ENCODE results near the gene FDX1.

Gene FDX1

GRCh38 chr11:110431051-110431672 is 1.4 kb downstream of the FDX1 start:
- DNase-seq: no peak
- no peak for ATAC-seq

GRCh38 chr11:110431674-110432073 is 1.9 kb downstream of the FDX1 start:
- ATAC-seq (no peak), DNase-seq (no peak)

- no peak for ATAC-seq
- no peak for DNase-seq
These were observed 3.1 kb downstream of the FDX1 start for GRCh38 chr11:110432713-110433392.

- no peak for DNase-seq
- ATAC-seq: no peak
These were observed 3.9 kb downstream of the FDX1 start for GRCh38 chr11:110433393-110434333.

GRCh38 chr11:110434952-110435779 is 5.4 kb downstream of the FDX1 start:
- DNase-seq: no peak
- no peak for ATAC-seq

GRCh38 chr11:110435780-110436717 is 6.3 kb downstream of the FDX1 start:
- DNase-seq (no peak), ATAC-seq (peak; percentile 33)

GRCh38 chr11:110438017-110438416 is 8.3 kb downstream of the FDX1 start:
- no peak for ATAC-seq

GRCh38 chr11:110445437-110445836 is 15.7 kb downstream of the FDX1 start:
- DNase-seq (no peak), ATAC-seq (no peak)

More at GRCh38 chr11:110438017-110438416, 8.3 kb downstream of the FDX1 start:
- DNase-seq: no peak

- DNase-seq (no peak), ATAC-seq (no peak)
These were observed 16.3 kb downstream of the FDX1 start for GRCh38 chr11:110446061-110446460.

- DNase-seq (no peak), ATAC-seq (no peak)
These were observed 16.8 kb downstream of the FDX1 start for GRCh38 chr11:110446594-110446993.

GRCh38 chr11:110447343-110447742 is 17.6 kb downstream of the FDX1 start:
- DNase-seq (no peak), ATAC-seq (no peak)

GRCh38 chr11:110447897-110448745 is 18.4 kb downstream of the FDX1 start:
- no peak for DNase-seq
- no peak for ATAC-seq

GRCh38 chr11:110450246-110450645 is 20.5 kb downstream of the FDX1 start:
- ATAC-seq (no peak), DNase-seq (no peak)

GRCh38 chr11:110452720-110453119 is 23.0 kb downstream of the FDX1 start:
- peak; percentile 52 for ATAC-seq

GRCh38 chr11:110453684-110454354 is 24.1 kb downstream of the FDX1 start:
- ATAC-seq: peak; percentile 37
- DNase-seq: no peak

More at GRCh38 chr11:110452720-110453119, 23.0 kb downstream of the FDX1 start:
- DNase-seq: no peak

GRCh38 chr11:110454609-110455008 is 24.9 kb downstream of the FDX1 start:
- DNase-seq (no peak), ATAC-seq (peak; percentile 73)

- ATAC-seq: peak; percentile 8
- DNase-seq: no peak
These were observed 26.0 kb downstream of the FDX1 start for GRCh38 chr11:110455718-110456117.

- peak; percentile 61 for ATAC-seq
- peak; percentile 33 for DNase-seq
These were observed 33.4 kb downstream of the FDX1 start for GRCh38 chr11:110463153-110463552.

- DNase-seq (no peak), ATAC-seq (no peak)
These were observed 35.5 kb downstream of the FDX1 start for GRCh38 chr11:110465231-110465630.
